Ecto neural progenitor cell (in vitro differentiated cells): ENCODE measurements around the gene HCK.
"Not testable (repeated sequence)": the region's sequence is repeated elsewhere in the genome, so short reads cannot be mapped to it uniquely, and the experiment has no call there.

ENCODE experiments used
- DNase-seq: peaks from one replicate; pipeline ENCODE4 v3.0.0-alpha.2; 2018; ENCODE audit warnings: low spot score

HCK gene

DNA sequence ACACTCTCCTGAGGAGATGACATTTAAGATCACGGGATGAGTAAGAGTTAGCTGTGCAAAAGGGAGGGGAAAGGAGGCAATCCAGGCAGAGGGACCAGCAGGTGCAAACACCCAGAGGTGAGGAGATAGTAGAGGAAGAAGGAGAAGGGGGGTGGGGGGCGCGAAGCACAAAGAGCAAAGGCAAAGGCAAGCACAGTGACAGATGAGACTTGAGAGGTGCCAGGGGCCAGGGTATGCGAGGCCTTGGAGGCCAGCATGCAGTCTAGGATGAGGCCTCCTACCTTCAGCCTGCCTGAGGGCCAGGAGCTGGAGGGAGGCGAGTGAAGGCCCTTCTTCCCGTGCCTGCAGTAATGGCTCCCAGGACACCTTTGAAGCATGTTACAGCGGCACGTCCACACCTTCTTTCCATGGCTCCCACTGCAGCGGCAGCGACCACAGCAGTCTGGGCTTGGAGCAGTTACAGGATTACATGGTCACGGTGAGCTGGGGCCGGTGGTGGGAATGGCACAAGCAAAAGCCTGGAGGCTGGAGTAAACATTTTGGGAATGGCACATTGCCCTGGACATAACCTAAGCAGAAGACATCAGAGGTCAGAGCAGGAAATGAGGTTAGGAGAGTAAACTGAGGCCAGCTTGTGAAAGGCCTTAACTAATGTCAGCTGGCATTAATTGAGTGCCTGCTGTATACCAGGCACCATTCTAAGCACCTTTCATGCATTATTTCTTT is 23.2 kb upstream of the HCK start:
- peak; percentile 86 for DNase-seq

DNA sequence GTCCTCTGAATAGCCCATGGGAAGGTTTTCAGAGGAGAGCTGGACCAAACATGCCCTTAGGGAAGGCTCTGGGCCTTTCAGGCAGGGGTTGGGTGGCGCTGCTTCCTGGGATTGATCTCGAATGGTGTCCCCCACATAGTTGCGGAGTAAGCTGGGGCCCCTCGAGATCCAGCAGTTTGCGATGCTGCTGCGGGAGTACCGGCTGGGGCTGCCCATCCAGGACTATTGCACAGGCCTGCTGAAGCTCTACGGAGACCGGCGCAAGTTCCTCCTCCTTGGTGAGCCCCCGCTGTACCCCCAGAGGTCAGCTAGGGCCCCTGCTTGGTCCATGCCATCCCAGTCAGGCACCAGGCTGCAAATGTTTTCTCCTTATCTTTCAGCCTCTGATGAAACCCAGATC is 22.5 kb upstream of the HCK start:
- DNase-seq, result peak; percentile 47

- DNase-seq, result peak; percentile 95
These were observed 20.8 kb upstream of the HCK start for GRCh38 chr20:32031007-32031958.

DNA sequence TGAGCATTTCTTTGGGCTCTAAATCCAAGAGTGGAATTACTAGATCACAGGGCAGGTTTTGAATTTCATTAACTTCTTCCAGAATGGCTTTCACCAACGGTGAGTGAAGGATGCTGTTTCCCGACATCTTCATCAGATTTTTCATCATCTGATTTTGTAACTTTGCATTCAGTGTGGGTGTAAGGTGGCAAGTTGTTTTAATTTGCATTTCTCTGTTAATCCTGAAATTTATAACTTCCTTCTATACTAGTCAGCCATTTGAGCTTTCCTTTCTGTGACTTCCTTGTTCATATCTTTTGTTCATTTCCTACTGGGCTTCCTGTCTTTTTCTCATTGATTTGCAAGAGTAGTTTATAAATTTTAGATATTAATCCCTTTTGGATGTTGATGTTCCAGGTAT is 18.7 kb upstream of the HCK start:
- DNase-seq, result no peak

GRCh38 chr20:32033721-32034120 is 18.3 kb upstream of the HCK start:
- not testable (repeated sequence) for DNase-seq

GRCh38 chr20:32034581-32035425 is 17.2 kb upstream of the HCK start:
- no peak for DNase-seq

DNA sequence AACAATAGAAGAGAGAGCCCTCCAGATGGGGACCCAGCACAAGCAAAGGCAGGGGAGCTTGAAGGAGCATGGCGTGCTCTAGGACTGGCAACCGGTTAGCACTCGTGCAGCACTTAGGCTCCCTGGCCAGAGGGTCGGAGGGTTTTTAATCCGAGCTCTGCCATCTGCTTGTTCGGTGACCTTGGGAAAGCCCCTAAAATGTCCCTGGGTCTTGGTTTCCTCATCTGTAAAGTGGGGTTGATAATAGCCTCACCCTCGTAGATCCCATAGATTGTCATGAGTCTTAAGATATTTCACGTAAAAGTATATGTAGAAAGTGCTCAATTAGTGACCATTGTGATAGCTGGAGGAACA is 16.6 kb upstream of the HCK start:
- no peak for DNase-seq

DNA sequence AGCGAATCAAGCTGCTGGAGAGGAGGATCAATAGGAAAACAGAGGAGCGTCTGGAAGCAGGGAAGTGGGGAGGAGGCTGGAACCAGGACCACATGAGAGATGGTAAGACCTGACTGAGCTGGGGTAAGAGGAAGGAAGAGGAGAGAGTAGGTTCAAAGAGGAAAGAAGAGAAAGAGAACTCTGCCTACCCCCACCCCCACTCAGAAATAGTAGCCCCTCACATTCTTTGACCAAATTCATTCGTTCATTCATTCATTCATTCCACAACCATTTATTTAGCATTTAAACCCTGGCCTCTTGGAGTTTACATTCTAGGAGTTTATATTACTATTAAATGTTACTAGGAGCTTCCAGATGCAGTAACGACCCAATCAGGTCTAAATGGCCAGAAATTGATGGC is 15.8 kb upstream of the HCK start:
- DNase-seq, result no peak

- DNase-seq, result no peak
These were observed 15.1 kb upstream of the HCK start for GRCh38 chr20:32036716-32037485.

DNA sequence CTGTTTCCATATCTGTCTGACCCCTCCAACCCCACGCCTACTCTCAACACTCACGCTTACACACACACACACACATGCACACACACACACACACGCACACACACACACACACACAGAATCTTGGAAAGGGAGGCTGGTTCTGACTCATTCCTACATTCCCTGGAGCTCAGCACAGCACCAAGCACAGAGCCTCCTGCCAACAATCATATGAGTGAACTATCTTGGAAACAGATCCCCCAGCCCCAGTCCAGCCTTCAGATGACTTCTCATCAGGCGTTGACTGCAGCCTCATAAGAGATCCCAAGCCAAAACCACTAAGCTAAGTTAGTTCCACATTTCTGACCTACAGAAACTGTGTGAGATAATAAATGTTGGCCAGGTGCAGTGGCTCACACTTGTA is 14.1 kb upstream of the HCK start:
- DNase-seq, result no peak

GRCh38 chr20:32040142-32040953 is 11.7 kb upstream of the HCK start:
- peak; percentile 50 for DNase-seq

DNA sequence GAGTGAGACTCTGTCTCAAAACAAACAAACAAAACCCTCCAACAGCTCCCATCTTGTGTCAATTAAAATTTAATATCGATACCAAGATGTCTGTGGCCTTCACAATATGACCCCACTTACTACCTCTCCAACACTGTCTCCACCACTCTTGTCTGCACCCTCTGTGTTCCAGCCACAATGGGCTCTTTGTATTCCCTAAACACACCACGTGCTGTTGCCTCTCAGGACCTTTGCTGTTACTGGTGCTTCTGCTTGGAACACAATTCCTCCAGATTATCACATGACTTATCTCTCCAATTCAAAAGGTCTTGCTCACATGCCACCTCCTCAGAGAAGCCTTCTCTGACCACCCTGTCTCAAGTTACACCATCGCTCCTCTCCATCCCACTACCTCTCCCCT is 6.0 kb upstream of the HCK start:
- no peak for DNase-seq

DNA sequence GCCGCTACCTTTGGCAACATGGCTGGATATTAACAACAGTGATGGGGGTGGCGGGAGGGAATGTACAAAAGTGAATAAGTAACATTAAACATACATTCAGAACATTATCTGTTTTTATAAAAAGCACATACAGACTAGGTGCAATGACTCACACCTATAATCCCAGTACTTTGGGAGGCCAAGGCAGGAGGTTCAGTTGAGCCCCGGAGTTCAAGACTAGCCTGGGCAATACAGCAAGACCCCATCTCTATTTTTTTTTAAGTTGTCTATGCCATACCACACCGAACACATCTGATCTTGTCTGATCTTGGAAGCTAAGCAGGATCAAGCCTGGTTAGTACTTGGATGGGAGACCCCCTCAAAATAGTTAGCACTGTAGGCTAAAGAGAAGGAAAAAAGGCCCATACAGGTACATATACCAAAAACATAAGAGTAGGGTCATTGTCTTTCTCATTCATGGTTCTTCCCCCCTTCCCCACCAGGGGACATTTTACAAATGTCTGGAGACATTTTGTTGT is 1.7 kb upstream of the HCK start:
- DNase-seq, result no peak

GRCh38 chr20:32050851-32051556 is 1.0 kb upstream of the HCK start:
- DNase-seq, result no peak

GRCh38 chr20:32051720-32052089 is 337 bp upstream of the HCK start:
- no peak for DNase-seq

GRCh38 chr20:32052778-32053362 is 828 bp downstream of the HCK start:
- DNase-seq, result no peak

DNA sequence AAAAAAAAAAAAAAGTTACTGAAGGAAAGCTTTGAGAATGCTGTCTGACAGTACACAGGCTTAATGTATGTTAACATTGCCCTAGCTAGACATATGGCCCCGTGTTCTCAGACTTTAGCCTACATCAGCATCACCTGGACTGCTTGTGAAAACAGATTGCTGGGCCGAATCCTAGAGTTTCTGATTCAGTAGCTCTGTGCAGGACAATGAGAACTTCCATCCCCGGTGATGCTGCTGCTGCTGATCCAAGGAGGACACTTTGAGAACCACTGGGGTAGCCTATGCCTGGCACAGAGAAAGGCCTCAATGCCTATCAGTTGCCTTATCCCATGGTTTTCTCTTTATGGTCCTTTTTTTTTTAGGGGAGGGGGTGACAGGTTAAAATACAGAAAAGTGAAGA is 1.6 kb downstream of the HCK start:
- DNase-seq, result no peak

- no peak for DNase-seq
These were observed 4.9 kb downstream of the HCK start for GRCh38 chr20:32056708-32057483.

DNA sequence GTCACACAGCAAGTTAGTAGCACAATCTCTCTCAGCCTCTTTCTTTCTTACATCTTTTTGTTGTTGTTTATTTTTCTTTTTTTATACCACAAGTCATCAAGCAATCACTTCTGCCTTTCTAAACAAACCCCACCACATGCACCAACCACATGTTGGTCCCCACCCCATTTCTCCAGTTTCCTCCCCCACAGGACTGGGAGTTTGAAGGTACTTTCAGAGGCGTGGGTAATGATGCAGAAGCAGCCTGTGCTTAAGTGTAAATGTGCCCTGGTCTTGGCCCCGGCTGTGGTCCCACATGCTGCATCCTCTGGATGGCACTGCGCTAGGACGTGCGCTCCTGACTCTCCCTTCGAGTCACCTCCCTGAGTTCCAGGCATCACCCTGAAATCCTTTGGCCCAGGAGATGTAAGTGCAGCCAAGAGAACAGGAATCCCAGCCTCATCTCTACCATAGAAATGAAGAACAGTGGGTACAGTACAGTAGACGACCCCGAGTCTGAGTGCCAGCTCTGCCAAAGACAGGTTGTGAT is 5.7 kb downstream of the HCK start:
- DNase-seq, result no peak
